Stomach (tissue), 4 donors: ENCODE results near the gene PTPRE.

Source experiments
- EP300 ChIP-seq: sonication (generic); formaldehyde crosslinking; IDR thresholded peaks from one replicate; pipeline ENCODE4 v1.6.1; 2017; ENCODE audit warnings: antibody characterized with exemption
- POLR2A ChIP-seq, 4 donors: fragments of 450-650 bp; IDR thresholded peaks; one replicate each; pipeline ENCODE4 v1.6.1; 2016; ENCODE audit warnings: antibody characterized with exemption in 4 of 4, control low read depth in 2 of 4, mild to moderate bottlenecking in 1 of 4, moderate library complexity in 1 of 4
- POLR2AphosphoS5 ChIP-seq, 3 donors: sonication (generic); formaldehyde crosslinking; IDR thresholded peaks; one replicate each; pipeline ENCODE4 v1.6.1; 2016; ENCODE audit warnings: antibody characterized with exemption in 3 of 3
- TF ChIP-seq, protein P1 (sequence below), 7 experiments: fragments of 450-650 bp in 4 of 7; fragments of 200-600 bp in 3 of 7; sonication (generic) in 3 of 7; IDR thresholded peaks; one replicate each; pipeline ENCODE4 v1.5.1; 2016 to 2019; ENCODE audit warnings: antibody characterized with exemption in 7 of 7, control low read depth in 2 of 7, mild to moderate bottlenecking in 1 of 7

DNA sequence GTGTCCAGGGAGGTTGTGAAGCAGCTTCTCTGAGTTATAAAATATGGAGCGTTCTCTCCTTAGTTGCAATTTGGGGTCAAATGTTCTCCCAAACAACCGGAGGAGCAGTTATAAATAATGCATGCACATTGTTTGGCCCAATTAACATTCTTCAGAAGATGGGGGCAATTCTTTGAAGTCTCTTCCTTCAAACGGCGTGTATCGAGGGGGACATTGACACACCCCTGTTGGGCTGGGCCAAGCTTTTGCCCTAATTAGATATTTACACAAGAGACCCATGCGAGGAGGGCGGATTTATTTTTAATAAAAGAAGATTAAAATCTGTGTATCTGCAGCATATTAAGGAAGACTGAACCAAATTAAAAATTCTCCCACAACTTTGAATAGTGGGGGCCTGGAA lies 107.3 kb downstream of the PTPRE start:
- TF ChIP-seq, protein P1, sequence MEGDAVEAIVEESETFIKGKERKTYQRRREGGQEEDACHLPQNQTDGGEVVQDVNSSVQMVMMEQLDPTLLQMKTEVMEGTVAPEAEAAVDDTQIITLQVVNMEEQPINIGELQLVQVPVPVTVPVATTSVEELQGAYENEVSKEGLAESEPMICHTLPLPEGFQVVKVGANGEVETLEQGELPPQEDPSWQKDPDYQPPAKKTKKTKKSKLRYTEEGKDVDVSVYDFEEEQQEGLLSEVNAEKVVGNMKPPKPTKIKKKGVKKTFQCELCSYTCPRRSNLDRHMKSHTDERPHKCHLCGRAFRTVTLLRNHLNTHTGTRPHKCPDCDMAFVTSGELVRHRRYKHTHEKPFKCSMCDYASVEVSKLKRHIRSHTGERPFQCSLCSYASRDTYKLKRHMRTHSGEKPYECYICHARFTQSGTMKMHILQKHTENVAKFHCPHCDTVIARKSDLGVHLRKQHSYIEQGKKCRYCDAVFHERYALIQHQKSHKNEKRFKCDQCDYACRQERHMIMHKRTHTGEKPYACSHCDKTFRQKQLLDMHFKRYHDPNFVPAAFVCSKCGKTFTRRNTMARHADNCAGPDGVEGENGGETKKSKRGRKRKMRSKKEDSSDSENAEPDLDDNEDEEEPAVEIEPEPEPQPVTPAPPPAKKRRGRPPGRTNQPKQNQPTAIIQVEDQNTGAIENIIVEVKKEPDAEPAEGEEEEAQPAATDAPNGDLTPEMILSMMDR (IDR thresholded peaks at IDR 0.05), result no peak
- TF ChIP-seq POLR2A (IDR thresholded peaks at IDR 0.05) (no peak), EP300 (no peak), POLR2AphosphoS5 (IDR thresholded peaks at IDR 0.05) (no peak)
